ENCODE measurements around the gene THPO.

The THPO gene

GRCh38 chr3:184377882-184378445 lies at the start of gene THPO:
TSS of gene THPO (minus strand) at chr3:184378207. CDS start at chr3:184376259, 1,948 bp downstream.
- no peak for DNase-seq (ENCODE audit: low spot score)

- DNase-seq (ENCODE audit: low spot score): no peak
Observed at GRCh38 chr3:184426691-184427141, 48.7 kb upstream of the THPO start.

- no peak for DNase-seq (ENCODE audit: low spot score)
Observed at GRCh38 chr3:184423561-184423960, 45.6 kb upstream of the THPO start.

- no peak for DNase-seq (ENCODE audit: low spot score)
Observed at GRCh38 chr3:184419171-184419570, 41.2 kb upstream of the THPO start.

- DNase-seq (ENCODE audit: low spot score): peak; percentile 84
Observed at GRCh38 chr3:184417619-184418327, 39.8 kb upstream of the THPO start.

DNA sequence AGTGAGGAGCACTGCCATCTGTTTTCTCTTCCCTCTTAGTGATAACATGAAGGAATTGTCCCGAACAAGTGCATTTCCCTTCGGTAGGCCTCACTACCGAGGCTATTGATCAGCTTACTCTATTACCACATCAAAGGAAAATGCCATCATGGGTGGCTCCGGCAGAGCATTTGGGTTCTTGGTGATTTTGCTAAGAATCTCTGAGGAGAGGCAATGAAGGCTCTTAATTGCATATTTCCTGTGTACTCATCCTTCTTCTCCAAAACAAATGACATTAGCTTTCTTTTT lies 37.1 kb upstream of the THPO start:
- no peak for DNase-seq (ENCODE audit: low spot score)

DNA sequence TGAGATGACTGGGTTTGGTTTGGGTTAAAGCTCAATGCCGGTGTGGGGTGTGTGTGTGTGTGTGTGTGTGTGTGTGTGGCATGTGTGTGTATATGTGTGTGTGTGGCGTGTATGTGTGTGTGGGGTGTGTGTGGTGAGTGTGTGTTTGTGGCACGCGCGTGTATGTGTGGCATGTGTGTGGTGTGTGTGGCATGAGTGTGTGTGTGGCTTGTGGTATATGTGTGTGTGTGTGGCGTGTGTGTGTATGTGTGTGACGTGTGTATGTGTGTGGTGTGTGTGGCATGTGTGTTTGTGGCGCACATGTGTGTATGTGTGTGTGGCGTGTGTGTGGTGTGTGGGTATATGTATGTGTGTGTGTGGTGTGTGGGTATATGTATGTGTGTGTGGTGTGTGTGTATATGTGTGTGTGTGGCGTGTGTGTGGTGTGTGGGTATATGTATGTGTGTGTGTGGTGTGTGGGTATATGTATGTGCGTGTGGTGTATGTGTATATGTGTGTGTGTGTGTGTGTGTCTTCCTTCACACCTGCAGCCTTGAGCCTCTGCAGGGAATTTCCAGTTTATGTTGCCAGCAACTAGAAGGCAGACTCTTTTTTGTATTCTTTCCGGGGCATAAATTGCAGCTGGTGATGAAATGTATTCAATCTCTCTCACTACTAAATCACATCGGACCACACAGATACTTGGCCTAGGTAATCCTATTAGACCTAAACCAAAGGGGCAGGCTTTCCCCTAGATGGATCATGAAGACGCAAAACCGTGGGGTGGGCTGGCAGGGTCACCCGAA lies 36.6 kb upstream of the THPO start:
- DNase-seq (ENCODE audit: low spot score): no peak

GRCh38 chr3:184409946-184410500 lies 32.0 kb upstream of the THPO start:
- no peak for DNase-seq (ENCODE audit: low spot score)

DNA sequence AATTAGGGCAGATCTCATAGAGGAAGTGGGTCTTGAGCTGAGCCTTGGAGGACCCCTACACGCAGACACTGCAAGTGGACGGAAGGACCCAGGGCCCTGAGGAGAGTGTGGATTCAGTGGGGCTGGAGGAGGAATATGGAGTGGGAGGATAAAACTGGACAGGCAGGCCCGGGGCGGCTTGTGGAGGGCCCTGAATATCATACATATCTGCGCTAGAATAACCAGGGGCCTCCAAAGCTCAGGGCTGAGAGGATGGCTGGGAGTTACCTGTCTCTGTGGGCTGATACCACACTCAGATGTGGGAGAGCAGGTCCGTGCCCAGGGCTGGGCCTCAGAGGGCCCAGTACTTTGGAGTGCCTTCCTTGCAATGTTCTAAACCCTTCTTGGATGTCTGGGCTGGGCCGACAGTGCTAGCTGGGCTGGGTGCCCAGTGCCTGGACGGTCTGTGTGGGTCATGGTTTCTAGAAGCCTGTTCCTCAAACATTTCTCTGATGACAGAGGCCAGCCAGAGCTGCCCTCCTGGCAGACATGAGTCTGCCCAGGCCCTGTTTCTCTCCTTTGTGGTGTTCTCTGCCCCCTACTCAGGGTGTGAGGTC lies 31.4 kb upstream of the THPO start:
- DNase-seq (ENCODE audit: low spot score): no peak

GRCh38 chr3:184405075-184406030 lies 27.3 kb upstream of the THPO start:
- DNase-seq (ENCODE audit: low spot score): no peak

DNA sequence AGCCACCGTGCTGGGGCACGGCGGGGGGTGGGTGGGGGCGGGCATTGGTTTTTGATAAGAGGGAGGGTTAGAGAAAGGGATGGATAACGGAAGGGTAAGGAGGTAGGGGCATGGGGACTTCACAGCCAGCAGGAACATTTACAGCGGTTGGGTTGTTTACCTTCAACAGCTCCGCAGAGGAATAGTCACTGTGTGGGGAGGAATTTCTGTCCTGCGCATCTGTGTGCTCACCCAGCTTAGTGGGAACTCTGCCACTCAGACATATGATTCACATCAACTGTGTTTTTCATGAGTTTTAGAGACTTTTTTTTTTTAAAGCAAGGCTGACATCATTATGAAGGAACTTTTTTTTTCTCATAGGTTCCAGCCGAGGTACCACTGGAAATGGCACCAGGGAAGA lies 21.4 kb upstream of the THPO start:
- no peak for DNase-seq (ENCODE audit: low spot score)

DNA sequence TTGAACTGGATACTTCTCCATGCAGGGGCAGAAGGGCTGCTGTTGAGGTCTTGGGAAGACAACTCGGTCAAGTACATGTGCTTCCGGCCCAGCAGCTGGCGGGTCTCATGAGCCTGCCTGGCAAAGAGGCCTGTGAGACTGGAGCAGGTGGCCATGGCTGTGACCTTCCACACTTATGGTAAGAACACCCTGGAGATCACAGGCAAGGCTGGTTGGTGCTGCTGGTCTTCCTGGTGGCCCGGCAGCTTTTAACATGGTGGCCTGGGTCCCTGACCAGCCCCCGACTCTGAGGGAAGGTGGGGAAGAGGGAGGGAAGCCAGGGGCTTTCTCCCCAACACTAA lies 17.3 kb upstream of the THPO start:
- DNase-seq (ENCODE audit: low spot score): no peak

GRCh38 chr3:184391266-184391665 lies 13.3 kb upstream of the THPO start:
- DNase-seq (ENCODE audit: low spot score): no peak

- DNase-seq (ENCODE audit: low spot score): no peak
Observed at GRCh38 chr3:184389935-184390528, 12.0 kb upstream of the THPO start.

DNA sequence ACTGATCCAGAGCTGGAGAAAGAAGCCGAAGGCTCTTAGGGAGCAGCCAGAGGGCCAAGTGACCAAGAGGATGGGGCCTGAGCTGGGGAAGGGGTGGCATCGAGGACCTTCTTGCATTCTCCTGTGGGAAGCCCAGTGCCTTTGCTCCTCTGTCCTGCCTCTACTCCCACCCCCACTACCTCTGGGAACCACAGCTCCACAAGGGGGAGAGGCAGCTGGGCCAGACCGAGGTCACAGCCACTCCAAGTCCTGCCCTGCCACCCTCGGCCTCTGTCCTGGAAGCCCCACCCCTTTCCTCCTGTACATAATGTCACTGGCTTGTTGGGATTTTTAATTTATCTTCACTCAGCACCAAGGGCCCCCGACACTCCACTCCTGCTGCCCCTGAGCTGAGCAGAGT lies 11.4 kb upstream of the THPO start:
- no peak for DNase-seq (ENCODE audit: low spot score)

GRCh38 chr3:184388936-184389230 lies 10.9 kb upstream of the THPO start:
- no peak for DNase-seq (ENCODE audit: low spot score)

DNA sequence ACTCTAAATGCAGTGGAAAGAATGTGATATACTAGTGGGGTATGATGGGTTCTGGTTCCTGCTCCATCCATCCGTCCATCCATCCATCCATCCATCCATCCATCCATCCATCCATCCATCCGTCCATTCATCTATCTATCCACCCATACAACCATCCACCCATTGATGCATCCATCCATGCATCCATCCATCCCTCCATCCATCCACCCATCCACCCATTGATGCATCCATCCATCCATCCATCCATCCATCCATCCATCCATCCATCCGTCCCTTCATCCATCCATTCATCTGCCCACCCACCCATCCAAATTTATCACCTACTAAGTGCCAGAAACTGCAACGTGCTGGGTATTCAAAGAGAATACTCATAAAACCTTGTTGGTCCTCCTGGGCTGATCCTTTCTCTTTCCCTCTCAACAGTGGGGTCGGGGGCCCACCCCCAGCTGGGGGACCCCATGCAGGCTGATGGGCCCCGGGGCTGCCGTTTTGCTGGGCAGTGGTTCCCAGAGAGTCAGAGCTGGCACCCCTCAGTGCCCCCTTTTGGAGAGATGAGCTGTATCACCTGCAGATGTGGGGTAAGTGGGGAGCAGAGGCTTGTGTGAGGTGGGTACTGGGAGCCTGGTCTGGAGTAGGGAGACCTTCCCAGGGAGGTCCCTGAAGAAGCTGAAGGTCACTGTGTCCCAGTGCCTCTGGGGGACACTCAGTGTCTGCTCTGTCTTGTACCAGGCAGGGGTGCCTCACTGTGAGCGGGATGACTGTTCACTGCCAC lies 10.3 kb upstream of the THPO start:
- DNase-seq (ENCODE audit: low spot score): no peak

DNA sequence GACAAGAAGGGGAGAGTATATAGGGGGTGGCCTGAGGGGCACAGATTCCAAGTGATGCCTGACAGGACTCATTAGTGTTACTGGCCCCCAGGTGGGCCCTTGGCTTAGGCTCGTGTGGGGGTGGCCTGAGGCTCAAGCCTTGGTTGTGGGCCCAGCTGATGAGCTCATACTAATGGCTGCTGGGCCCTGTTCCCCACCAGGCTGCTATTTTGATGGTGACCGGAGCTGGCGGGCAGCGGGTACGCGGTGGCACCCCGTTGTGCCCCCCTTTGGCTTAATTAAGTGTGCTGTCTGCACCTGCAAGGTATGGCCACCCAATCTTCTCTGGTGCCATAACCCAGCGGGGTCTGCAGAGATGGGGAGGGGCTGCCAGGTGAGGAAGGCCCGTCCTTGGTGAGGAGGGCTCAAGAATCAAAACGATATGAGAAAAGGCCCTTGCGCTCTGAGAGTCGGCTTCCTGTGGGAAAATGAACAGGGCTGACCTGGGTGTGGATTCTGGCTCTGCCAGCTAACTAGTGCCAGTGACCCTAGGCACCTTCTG lies 9.2 kb upstream of the THPO start:
- DNase-seq (ENCODE audit: low spot score): no peak

DNA sequence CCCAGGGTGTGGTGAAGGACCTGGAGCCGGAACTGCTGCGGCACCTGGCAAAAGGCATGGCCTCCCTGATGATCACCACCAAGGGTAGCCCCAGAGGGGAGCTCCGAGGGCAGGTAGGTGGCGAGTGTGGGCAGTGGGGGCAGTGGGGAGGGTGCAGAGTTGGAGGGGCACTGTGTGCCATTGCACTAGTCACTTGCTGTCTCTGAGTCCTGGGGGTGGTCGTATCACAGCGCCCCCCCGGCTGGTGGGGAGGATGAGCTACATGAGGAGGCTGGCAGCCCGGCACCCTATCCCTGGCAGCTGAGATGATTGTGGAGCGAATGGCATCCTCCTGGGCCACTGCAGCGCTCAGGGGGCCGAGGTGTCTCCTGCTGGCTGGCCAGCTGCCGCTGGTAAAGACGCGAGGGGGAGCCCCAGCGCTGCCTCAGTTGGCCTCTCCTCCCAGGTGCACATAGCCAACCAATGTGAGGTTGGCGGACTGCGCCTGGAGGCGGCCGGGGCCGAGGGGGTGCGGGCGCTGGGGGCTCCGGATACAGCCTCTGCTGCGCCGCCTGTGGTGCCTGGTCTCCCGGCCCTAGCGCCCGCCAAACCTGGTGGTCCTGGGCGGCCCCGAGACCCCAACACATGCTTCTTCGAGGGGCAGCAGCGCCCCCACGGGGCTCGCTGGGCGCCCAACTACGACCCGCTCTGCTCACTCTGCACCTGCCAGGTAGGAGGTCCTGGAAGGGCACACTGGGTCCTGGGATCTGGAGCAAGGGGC lies 8.2 kb upstream of the THPO start:
- DNase-seq (ENCODE audit: low spot score): no peak

Data from germinal center (tissue), 1 donor.